Activated CD8-positive, alpha-beta memory T cell treated with anti-CD3 and anti-CD28 coated beads, Interleukin-2, amount 50 U/mL, for 1 hour (primary cell): Measurements from ENCODE around the gene SOHLH1.

Source experiments
- DNase-seq: peaks from one replicate; pipeline ENCODE4 v3.0.0-alpha.2; 2020; ENCODE audit errors: extremely low read depth

Gene SOHLH1, protein sequence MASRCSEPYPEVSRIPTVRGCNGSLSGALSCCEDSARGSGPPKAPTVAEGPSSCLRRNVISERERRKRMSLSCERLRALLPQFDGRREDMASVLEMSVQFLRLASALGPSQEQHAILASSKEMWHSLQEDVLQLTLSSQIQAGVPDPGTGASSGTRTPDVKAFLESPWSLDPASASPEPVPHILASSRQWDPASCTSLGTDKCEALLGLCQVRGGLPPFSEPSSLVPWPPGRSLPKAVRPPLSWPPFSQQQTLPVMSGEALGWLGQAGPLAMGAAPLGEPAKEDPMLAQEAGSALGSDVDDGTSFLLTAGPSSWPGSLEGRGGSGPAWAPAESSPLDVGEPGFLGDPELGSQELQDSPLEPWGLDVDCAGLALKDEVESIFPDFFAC

DNA sequence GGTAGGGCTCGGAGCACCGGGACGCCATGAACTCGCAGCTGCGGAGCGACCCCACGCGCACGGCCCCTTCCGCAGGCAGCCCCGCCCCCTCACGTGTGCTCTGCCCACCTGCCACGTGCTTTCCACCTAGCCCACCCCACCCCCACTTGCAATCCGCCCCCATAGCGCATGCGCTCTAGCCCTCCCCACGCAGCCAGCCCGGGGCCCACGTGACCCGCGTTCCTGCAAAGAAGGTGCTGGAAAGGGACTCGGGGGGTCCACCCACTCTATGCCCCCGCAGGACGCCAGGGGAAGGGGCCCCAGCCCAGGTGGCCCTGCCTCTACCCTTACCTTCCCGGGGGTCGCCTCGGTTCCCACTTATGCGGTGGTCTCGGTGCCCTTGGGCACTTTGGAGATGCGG lies at the start of gene SOHLH1:
Gene SOHLH1, minus strand, starts transcription at position 42 of the 400 bp plus-strand sequence. Its CDS starts 14 bp downstream, at position 28.
- DNase-seq = no peak

- no peak for DNase-seq
Observed at GRCh38 chr9:135748676-135749075, 49.4 kb upstream of the SOHLH1 start.

DNA sequence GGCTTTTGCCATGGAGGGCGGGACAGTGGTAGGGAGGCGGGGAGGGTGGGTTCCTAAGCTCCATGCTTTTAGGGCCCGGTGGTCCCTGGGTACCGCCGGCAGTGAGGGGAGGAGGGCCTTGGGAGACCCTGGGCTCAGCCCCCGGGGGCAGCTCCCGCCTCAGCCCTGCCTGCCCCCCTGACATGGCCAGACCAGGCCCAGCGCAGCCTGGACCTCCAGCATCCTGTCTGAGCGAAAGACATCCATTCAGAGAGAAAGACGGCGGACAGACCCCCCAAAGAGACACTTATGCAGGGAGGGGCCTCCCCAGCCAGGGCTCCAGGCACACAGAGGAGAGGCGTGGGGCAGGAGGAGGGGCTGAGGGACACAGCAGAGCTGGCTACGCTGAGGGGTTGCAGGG lies 48.0 kb upstream of the SOHLH1 start:
- DNase-seq = no peak

GRCh38 chr9:135746565-135746964 lies 47.3 kb upstream of the SOHLH1 start:
- no peak for DNase-seq

- DNase-seq = no peak
Observed at GRCh38 chr9:135745686-135746324, 46.5 kb upstream of the SOHLH1 start.

GRCh38 chr9:135745189-135745588 lies 45.9 kb upstream of the SOHLH1 start:
- DNase-seq = no peak

DNA sequence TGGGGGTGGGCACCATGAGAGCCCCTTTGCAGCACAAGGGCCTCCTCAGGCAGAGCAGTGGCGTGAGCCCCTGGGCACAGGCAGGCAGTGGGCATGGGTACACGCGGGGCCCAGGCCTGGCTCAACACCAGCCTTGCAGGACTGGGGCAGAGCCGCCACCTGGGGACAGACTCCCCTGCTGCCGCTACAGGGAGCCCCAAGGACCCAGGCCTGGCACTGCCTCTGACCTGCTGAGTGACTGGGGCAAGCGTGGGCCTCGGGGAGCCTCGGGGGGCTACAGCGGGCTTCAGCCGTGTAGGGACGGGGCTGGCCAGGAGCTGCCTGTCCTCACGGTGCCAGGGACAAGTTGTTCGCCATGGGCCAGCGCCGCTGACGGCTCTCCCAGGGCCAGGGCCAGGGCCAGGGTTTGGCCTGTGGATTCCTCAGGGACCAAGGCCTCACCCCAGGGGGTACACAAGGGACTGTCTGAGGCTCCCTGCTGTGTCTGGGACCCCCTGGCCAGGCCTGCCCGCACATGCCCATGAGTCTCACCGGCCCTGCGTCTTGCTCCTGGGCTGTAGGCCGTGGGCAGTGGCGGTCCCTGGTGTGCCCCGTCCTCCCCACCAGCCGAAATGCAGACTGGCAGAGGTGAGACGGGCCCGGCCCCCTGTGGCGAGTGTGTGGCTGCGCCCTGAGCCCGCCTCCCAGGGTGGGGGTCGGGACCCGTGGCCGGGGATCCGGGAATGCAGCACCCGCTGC lies 45.2 kb upstream of the SOHLH1 start:
- DNase-seq = no peak

GRCh38 chr9:135743546-135744332 lies 44.5 kb upstream of the SOHLH1 start:
- no peak for DNase-seq

GRCh38 chr9:135743021-135743420 lies 43.7 kb upstream of the SOHLH1 start:
- no peak for DNase-seq

DNA sequence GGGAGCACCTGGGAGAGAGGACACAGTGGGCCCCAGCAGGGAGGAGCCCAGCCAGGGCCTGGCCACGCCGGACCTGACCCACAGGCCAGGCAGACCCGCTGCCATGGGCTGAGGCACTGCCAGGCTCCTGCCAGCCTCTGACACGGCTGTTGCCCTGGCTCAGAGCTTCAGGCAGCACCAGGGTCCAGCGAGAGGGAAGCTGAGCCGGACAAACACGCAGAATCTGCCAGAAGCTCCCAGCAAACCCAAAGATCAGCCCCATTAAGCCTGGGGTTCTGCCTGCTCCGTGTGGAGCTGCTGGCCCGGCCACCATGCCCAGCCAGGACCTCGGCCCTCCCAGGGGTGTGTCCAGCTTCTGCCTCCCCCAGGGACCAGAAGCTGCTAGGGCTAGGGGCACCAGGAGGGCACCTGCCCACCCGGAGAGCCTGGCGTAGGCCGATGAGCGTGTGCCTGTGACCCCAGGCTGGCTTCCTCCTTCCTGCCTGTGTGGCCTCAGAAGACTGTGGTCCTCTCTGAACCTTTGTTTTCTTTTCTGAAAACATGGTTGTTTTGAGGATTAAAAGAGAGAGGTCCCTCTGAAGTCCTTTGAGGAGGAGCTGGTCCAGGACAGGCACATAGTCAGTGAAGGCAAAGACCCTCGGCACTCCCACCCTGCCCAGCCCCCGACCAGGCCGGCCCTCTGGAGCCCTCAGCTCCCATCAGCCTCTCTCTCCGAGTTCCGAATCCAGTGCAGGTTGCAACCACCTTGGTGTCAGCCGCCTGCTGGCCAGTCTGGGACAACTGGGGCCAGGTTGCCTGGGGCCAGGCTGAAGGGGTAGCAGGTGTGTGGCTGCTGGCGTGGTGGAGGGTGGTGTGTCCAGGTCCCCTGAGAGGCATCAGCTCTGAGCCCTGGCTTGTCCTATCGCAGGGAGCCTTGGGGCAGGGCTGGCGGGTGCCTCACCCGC lies 42.3 kb upstream of the SOHLH1 start:
- no peak for DNase-seq

DNA sequence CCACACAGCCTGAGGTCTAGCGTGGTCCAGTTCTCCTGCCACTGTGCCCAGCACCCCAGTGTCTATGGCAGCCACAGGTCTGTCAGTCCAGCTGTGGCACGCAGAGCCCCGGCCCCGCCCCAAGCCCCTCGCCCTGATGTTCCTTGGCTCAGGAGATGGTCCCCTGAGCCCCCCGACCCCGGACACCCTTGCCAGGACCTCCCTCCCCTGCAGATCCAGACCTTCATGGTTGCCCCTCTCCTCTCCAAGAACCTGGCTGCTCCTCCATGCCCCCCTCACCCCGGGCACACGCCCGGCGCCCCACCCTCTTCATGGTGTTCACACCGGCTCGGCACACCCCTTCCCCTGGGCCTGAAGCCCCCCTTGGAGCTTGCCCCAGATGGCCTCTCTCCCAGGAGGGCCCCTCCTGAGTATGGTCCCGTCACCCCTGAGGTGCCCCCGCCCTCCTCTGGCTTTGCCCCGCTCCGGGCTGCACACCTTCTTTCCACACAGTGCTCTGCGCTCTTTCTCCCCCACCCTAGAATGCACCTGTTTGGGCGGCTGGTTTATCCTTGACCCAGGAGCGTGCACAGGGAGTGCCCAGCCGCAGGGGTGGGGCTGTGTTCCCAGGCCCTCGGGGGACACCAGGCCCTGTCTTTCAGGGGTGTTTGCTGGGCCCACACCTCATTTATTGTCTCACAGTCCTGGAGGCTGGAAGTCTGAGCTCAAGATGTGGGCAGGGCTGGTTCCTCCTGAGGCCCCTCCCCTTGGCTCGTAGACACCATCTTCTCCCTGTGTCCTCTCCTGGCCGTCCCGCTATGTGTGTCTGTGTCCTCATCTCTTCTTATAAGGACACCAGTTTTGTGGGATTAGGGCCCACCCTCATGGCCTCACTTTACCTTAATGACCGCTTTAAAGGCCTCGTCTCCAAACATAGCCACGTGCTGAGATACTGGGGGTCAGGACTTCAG lies 40.3 kb upstream of the SOHLH1 start:
- DNase-seq = no peak

- no peak for DNase-seq
Observed at GRCh38 chr9:135737840-135738521, 38.7 kb upstream of the SOHLH1 start.

DNA sequence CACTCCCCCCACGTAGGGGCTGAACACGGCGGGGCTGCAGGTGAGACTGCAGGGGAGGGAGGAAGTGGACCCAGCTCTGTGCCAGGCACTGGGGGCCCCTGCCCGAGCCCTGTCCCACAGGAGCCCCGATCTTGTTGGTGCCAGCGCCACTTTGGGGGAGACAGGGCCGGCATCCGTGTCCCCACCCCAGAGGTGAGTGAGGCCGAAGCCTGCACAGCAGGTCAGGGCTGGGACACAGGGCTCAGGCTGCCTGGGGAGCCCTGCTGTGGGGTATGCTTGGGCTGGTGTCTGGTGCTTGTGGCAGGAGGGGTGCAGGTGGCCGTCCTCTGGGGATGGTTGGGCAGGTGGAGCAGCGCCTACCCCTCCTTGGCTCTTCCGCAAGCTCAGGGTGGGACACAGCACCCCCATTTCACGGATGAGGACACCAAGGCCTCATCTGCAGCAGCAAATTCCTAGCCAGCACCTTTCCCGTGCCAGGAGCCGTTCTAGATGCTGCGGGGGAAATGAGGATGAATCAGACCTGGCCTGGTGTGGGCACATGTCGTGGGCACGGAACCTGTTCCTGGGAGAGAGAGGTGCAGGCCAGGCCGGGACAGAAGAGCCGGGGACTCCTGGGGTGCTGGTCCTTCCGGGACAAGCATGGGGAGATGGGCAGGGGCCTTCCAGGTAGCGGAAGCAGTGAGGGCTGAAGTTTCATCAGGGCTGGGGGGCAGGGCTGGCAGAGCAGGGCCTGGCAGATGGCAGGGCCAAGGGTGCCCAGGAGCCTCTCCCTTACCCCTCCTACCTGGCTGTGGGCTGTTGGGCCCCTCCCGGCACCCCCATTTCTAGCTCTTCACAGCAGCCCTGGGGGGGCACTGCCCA lies 37.9 kb upstream of the SOHLH1 start:
- no peak for DNase-seq

GRCh38 chr9:135736272-135736978 lies 37.1 kb upstream of the SOHLH1 start:
- no peak for DNase-seq

GRCh38 chr9:135734616-135735144 lies 35.4 kb upstream of the SOHLH1 start:
- DNase-seq = no peak

DNA sequence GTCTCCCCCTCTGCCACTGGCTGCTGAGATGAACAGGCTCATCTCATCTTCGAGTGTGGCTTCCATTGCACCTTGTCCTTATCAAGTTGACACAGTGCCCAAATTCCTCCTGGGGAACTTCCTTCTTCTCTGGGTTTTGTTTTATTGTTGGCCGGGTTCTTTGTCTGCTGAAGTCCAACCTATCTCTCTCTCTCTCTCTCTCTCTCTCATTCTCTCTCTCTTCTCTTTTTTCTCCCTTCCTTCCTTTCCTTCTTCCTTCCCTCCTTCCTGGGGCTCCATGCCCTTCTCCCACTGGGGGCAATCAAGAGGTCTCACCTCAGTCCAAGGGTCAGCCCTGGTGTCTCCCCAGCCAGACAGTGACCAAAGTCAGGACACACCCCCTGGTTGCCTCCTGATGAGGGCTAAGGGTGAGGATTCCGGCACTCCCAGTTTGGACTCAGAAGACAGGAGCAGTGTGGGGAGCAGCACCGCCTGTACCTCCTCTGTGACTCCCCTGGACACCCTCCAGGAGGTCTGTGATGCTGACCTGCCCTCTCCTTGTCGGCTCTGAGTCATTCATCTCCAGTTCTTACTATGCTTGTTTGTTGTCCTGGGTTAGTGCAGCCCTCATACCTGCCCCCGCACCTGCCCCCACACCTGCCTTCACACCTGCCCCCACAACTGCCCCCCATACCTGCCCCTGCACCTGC lies 33.4 kb upstream of the SOHLH1 start:
- no peak for DNase-seq

- no peak for DNase-seq
Observed at GRCh38 chr9:135731454-135731853, 32.2 kb upstream of the SOHLH1 start.
